Bone marrow (tissue), 2 donors: ENCODE results near the gene ELAVL1.
A peak's percentile ranks its signal among the peaks of the same experiment; 100 is the strongest.

ENCODE experiments used
- DNase-seq, 2 donors: peaks; one replicate each; lab custom pipeline; 2025; lab: John Stamatoyannopoulos, UW

Gene ELAVL1

DNA sequence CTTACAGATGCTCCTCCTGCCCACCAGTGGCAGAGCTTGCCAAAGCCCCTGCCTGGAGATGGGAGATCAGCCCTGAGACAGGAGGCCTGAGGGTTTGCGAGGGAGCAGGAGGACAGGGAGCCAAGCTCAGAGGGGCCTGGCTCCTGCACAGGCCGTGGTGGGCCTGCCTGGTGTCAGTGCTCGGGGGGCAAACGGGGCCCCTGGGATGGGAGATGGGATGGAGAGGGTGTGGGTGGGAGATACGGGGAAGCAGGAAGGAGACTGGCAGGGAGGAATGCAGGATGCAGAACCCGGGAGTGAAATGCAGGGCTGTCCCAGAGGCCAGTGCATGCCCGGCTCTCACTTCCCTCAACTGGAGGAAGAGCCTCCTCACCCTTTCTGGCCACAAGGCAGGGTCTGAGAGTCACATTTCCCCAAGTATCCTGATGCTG is 19.9 kb downstream of the ELAVL1 start:
- no peak for DNase-seq

DNA sequence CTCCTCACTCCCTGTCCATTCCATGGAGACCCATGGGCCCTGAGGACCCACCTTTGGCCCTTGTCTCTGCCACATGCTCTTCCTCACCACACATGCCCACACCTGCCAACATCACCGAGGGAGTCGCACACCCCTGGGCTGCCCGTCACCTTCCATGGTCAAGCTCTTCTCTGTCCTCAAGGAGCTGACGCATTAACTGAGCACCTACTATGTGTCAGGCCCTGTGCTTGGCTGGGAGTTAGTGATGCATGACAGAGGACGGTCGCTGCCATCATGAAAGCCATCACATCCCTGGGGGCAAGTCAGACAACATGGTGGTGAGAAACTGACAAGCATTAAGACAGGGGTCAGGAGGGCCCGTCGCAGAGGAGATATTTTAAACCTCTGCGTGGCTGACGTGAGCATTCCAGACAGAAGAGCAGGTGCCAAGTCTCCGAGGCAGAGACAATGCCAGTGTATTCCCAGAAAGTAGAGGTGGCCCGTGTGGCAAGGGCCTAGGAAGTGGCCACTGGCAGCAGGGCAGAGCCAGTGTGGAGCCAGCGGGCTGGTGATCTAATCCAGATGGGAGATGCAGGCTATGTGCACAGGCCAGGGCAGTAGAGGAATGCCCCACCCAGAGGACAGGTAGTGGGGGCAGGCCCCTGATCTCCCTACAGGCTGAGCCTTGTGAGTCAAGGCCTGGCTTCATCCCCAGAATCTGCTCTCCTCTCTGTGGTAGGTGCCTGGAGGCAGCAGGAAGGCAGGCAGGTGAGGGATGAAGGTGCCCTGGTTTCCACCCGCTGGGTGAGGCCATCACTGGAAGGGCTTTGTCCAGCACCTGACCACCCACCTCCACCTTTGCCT is 21.2 kb downstream of the ELAVL1 start:
- no peak for DNase-seq

DNA sequence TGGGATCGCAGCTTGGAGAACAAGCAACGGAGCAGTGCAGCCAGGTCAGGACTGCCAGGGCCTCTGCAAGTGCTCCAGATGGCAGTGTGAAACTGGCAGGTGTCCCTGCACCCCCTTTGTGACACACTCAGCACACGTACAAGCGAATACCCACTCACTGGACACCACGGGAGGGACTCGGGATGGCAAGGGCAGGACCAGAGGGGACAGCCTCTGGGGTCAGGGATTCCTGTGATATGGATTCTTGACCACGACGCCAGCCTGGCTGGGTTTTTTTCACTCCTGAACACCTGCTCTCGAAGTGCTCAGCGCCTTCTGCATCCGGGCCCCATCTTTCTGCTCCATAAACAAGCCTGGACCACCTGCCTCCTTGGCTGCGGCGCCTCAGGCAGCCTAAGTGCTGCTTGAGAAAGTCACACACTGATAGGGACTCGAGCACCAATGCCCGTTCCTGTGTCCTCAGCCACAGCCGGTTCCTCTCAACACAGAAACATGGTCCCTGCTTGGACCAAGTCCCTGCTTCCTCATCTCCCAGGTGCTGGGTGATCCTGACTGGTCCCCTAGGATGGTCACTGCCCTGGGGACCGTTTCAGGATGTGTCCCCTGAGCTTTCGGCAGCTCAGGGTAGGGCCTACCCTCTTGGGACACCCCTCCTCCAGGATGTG is 22.0 kb downstream of the ELAVL1 start:
- DNase-seq = no peak

DNA sequence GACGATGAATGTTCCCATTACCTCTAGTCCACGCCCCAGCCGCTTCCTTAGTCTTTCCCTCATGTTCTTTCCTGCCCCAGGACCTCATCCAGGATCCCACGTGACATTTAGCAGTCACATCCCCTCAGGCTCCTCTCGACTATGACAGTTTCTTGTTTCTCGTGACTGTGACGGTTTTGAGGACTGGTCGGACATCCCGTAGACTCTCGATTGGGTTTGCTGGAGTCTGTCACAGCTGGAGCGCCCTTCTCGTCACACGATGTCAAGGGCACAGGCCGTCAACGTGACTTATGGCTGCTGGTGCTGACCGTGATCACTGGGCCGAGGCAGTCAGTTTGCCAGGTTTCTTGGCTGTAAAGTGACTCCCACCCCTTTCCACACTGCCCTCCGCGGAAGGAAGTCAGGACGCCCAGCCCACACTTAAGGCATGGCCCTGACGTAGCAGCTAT is 22.8 kb downstream of the ELAVL1 start:
- DNase-seq = no peak

DNA sequence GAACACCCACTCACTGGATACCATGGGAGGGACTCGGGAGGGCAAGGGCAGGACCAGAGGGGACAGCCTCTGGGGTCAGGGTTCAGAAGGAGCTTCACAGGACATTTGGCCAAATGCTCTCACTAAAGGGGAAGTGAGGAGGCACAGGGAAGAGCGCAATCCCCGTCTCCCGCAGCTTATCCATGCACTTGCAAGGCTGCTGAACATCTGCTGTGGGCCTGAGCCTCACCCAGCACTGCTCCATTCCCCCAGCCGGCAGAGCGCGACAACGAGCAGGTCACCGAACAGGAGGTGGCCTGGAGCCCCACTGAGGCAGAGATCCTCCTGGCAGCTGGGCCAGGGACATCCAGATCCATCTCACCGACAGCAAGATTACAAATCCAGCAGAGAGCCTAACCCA is 23.3 kb downstream of the ELAVL1 start:
- no peak for DNase-seq

DNA sequence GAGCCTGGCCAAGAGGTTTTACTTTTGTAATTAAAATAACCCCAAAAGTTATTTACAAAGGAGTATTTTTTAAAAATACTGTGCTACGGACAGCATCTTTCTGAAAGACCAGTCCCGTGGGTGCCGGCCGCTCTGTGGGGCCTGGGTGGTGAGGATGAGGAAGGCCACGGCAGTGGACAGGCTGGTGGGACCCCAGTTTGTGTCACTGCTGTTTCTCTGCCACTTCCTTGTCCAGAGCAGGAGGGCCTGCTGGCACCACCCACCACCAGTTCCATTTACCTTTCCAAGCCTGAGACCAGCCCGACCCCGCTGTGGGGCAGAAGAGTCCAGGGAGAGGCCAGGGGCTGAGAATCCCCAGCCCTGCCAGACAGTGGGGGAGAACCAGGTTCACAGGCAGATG is 23.8 kb downstream of the ELAVL1 start:
- no peak for DNase-seq

DNA sequence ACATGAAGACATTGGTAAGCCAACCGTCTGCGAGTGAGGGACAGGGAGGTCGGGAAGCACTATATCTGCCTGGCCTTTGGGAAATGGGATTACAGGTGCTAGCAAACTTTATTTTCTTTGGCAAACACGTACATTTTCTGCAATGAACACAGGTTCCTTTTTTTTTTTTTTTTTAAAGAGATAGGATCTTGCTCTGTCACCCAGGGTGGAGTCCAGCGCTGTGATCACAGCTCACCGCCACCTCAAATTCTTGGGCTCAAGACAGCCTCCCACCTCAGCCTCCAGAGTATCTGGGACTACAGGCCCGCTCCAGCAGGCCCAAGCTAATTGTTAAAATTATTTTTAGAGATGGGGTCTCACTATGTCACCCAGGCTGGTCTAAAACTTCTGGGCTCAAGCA is 24.2 kb downstream of the ELAVL1 start:
- no peak for DNase-seq

DNA sequence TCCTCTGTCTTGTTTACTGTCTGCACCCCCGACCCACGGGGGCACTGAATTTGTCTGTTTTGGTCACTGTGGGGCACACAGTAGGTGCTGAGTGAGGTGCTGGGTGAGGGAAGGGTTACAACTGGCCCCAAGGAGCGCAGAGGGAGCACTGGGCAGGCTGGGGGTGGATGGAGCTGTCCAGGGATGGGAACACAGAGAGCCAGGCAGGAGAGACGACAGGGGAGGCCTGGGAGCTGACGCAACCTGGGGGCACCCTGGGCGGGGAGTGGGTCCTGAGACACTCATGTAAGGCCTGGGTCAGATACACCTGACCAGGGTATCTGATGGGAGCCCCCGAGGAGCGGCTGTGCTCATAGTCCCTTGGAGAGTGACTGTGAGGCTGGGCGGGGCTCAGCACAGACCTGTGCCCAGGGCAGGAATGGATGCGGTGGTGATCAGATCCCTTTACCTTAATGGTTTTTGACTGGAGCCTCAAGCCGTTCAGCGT is 24.8 kb downstream of the ELAVL1 start:
- DNase-seq = no peak

DNA sequence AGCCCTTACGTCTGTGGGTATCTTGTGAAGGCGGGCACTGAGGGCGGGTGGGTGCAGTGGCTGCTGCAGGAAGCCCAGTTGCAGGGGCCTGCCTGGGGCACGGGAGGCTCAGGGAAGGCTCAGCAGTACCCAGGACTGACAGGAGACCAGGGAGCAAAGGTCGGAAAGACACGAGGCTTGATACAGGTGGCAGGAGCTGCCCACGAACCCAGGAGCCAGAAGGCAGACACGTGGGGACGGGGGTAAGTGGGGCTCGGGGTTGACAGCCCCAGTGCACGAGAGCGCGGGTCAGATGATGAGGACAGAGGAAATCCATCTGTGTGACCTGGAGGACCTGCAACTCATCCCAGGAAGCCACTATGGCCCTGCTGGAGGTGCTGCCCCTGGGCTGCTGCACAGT is 25.3 kb downstream of the ELAVL1 start:
- no peak for DNase-seq

DNA sequence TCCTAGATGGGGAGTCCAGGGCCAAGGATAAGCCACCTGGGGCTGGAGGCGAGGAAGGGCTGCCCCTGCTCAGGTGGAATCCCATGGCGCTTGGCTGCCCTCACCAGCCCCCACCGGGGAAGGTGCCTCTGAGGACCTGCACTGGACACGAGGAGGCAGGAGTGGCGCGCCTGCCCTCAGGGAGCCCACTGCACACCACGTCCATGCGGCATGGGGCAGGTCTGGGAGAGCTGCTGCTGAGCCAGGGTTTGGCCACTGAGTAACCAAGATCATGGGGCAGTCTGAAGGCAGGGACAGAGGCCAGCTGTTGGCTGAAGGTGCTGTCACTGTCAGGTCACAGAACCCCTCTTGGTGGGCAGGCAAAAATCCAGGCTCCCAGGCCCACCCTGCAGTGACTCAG is 25.9 kb downstream of the ELAVL1 start:
- DNase-seq = no peak

DNA sequence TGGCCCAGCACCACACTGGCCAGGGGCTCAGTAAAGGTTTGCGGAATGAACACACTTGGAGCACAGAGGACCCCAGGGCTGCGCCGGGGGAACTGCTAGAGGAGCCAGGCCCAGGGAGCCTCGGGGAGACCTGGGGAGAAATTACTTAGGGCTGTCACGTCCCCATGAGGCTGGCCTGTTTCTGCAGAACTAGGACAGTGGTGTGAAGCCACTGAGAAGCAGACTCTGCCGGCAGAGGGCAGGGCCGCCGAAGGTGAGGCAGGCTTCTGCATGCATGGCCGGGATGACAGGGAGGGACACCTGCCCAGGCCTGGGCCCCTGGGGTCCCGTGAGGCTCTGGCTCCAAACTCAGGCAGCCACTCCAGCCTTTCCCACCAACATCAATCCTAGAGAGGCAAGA is 26.4 kb downstream of the ELAVL1 start:
- no peak for DNase-seq

DNA sequence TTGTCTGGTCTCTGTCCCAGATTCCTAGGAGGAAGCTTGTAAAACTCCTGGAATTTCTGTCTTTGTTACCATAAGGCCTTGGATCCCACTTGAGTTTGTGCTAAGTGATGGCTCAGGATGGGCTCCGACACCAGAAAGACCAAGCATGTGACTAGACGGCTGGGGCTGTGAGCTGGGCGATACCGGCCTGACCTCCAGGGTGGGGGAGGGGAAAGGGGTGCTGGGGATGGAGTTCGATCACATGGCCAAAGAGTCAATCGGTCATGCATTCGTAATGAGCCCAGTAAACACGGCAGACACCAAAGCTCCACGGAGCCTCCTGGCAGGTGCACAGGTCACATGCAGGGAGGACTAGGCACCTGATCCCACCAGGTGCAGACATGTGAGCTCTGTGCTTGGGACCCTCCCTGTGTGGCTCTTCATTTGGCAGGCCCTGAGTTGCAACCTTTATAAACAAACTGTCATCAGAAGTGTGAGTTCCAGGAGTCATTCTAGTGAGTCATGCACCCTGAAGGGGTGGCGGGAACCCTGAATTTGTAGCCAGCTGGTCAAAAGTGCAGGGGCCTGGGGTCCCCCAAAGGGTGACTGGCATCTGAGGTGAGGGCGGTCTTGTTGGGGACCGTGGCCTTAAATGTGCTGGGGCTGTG is 27.1 kb downstream of the ELAVL1 start:
- no peak for DNase-seq

DNA sequence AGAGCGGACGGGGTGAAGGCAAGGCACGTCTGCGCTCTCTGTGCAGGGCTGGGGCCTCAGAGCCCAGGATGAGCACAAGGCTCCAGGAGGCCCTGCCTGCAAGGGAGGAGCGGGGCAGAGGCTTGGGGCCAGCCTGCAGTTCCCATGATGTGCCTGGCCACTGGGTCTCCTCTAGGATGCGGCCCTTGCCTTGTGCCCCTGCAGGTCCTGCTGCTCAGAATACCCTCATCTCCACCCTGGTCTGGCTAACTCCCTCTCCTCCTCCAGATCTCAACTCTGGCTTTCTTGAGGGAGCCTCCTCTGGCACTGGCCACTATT is 27.8 kb downstream of the ELAVL1 start:
- no peak for DNase-seq

DNA sequence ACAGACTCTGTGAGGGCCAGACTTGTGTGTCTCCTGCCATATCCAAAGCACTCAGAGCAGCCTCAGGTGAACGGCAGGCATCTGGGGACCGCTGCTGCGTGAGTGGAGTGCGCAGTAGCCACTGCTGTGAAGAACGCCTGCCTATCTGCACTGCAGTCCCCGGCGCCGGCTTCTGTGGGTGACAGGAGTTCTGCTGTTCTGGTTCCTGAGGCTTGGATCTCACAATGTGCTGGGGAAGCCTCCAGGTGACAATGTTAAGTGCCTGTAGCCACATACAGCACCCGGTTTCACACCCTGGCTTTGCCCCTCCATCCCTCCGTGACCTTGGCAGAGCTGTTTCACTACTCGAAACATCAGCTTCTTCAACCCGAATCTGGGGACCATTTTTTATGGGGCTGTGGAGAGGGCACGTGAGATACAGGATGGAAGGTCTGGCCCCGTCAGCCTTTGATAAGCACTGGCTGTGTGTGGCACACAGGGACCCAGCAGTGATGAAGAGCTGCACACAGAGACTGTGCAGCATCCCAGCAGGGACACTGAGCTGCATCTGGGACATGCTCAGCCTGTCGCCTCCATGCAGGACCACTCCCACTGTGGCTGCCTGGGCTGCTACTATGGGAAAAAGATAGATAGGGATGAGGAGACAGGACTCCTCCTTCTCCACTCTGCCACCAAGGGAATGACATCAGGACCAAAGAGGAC is 28.3 kb downstream of the ELAVL1 start:
- DNase-seq = no peak

DNA sequence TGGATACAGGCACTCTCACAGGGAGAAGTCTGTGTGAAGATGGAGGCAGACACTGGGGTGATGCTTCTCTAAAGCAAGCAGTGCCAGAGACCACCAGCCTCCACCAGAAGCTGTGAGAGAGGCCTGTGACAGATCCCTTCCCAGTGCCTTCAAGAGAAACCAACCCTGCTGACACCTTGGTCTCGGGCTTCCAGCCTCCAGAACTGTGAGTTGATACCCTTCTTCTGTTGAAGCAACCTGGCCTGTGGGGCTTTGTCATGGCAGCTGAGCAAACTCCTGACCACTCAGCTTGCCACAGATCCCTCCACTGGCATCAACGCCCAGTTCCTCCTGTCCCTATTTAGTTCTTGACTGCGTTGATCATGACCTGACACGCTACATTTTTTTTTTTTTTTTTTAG is 29.0 kb downstream of the ELAVL1 start:
- no peak for DNase-seq

DNA sequence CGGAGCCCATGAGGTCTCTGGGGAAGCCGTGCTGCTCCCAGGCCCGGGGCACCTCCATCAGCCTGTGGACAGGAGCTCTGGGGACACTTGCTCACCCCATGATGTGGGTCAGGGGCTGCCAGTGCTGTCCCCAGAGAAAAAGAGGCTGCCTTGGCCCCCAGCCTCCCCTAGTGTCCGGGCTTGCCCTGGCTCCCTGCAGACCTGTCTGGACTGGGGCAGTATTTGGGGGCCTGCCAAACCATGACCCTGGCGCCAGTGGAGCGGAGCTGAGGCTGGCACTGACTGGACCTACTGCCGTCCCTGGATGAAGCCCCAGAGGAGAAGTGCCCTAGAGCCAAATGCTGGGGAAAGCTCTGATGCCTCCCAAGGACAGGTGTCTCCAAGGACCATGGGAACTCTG is 30.4 kb downstream of the ELAVL1 start:
- no peak for DNase-seq

DNA sequence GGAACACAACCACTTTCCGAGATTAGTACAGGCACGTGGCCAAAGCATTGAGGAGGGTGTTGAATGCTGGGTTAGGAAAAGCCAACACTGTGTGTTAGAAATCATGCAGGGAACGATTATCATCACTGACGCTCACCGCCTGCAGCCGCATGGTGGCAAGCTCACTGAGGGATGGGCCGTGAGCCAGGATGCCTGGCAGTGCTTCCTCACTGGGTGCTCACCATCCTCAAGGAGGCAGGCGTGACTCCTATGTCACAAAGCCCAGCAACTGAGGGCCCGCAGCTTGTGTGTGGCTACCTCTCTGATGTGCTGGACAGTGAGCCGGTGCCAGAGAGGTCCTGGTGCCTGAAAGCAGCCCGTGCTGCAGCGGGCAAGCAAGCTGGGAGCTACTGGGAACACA is 31.6 kb downstream of the ELAVL1 start:
- no peak for DNase-seq

DNA sequence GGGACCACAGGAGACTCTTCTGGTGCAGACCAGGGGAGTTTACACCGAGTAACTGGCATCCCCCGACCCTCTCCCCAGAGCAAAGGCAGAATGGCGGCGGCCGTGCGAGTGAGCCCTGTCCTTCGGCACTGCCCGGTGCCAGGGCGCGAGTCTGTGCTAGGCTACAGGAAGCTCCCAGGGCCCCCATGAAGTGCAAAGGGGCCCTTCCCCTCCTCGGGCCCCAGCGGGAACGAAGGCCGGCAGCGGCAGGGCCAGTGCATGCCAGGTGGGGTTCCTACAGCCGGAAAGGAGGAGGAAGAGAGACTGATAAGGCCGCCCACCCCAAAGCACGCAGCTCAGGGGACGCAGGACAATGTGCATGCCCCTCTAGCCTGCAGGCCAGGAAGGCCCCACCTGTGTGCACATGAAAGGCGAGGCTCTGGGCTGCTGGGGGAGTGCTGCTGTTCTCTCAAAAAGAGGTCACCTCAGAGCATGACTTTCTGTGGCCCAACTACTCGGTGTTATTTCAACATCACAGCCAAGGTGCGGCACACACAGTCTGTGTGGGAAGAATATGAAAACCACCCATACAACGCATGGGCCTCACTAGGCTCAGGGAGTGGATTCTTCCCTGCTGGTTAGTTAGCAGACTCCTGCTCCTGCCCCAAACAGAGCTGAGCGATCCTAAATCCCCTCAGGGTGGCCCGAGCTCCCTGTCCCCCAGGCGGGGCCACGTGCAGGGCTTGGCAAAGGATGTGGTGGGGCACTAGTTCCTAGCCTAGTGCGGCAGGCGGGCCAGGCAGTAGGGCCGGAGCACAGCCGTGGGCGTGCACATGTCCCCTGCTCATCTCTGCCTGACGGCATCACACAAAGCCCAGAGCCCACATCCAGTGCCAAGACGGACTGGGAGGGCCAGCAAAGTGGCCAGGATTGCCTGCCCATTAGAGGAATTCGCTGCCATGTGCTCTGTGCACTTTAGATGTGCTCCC is 33.6 kb downstream of the ELAVL1 start:
- no peak for DNase-seq

DNA sequence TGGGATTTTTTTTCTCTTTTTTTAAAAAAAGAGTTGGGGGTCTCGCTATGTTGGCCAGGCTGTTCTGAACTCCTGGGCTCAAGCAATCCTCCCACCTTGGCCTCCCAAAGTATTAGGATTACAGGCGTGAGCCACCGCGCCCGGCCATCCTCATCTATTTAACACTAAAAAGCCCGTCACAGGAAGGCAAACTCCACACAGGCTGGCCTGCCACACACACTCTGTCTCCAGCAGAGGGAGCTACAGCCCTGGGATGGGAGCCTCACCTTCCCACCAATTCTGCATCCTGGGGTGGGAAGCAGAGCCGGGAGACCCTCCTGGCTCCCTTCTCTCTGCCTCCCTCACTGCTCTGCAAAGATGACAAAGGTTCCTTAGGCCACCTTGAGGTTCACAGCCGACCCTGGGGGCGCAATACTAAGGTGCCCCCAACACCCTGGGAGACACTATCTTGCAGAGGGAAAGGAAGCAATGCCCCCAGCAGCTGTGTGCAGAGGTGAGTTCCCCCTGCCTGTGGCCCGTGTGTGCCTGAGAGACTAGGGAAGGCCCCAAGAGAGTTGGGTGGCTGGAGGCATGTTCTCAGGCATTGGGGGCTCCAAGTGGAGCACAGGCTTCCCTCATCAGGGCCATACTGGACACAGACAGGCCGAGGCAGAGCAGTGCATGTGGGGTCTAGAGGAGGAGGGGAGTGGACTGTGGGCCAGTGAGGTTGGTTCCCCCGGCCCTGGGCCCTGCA is 34.6 kb downstream of the ELAVL1 start:
- DNase-seq = peak in 1 of 2 donors; percentile 4

DNA sequence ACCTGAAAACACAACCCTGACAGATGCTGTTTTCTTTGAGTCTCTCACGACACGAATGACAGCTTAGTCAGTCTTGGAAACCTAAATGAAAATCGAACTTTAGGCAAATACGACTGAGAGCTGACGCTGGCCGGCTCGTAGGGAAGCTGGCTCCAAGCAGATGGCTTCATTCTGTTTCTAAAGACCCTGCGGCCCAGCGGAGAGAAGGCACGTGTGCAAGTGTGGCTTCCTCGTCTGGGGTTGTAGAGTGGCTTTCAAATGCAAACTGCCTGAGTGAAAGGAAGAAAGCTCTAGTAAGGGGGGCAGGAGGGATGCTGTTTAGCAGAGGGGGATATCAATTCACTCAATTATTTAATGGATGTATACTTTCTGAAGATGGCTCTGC is 35.9 kb downstream of the ELAVL1 start:
- DNase-seq = no peak
